H1 (cell line): Measurements from ENCODE around the gene PDZRN4. TPM values are rescaled to one million over a fixed set of nuclear protein-coding genes. Genes with fewer than 3 reads are reported as not detected.

Experiments used
- MAX ChIP-seq: IDR thresholded peaks from 2 replicates; pipeline ENCODE4 v1.6.1; 2012; ENCODE audit warnings: inconsistent platforms
- polyA plus RNA-seq, 7 experiments: library from polyadenylated mRNA; depleted of rRNA in 3 of 7; stranded (reverse) in 5 of 7; unstranded in 2 of 7; fragments of >200 nt in 5 of 7; fragments of 200-250 nt in 2 of 7; gene quantifications; 1 replicate in 5 of 7; 2 replicates in 1 of 7; 4 replicates in 1 of 7; pipeline versions ENCODE4 v1.2.1 to v1.2.3, GENCODE V29; 2011 to 2013; ENCODE audit warnings: missing spikeins in 2 of 7, mixed read lengths in 2 of 7
- total RNA-seq: library from RNA; stranded (reverse); fragmentation: NEBNext Ultra II Directional; extraction: Animal tissue kit (Norgen Biotek cat#: 25700); gene quantifications from 2 replicates; pipeline ENCODE4 v1.2.1, GENCODE V29; 2021

Gene PDZRN4
- total and polyA plus RNA-seq, 2 of the 8 experiments (the other 6 are each of a cell fraction or from before 2014, with no cell fraction given), result not detected

- no peak for TF ChIP-seq MAX
These were observed 62.6 kb downstream of the PDZRN4 start (continued) for GRCh38 chr12:41250748-41251147.
